K562 (cell line): ENCODE results near the gene SPOCK3. TPM values are rescaled to one million over a fixed set of nuclear protein-coding genes. Genes with fewer than 3 reads are reported as not detected.

ENCODE experiments used
- ATAC-seq: fragments of 200-7000 bp; cut with Tn5 transposase; 3 replicates; pipeline ENCODE4 v1.9.1; 2020; ENCODE audit warnings: moderate library complexity
- BruUV-seq: library from RNA; stranded (reverse); fragments of 400-500 nt; replicated peaks from 2 replicates; lab custom pipeline; 2021; lab: Mats Ljungman, UMichigan
- CTCF ChIA-PET: fragments of 300-600 bp; formaldehyde crosslinking; extraction: SDS; loops from one replicate; lab custom pipeline; 2021; ENCODE audit warnings: low intra/inter-chr PET ratio; lab: Yijun Ruan, JAX
- POLR2A ChIA-PET: fragments of 300-600, 350-650 bp; sonication (Branson Sonifier 250); formaldehyde crosslinking; extraction: SDS; loops from one replicate; lab custom pipeline; 2021; ENCODE audit warnings: antibody characterized with exemption, inconsistent platforms; lab: Yijun Ruan, JAX
- DNase-seq, 4 experiments: peaks; one replicate each; pipeline versions ENCODE4 v3.0.0 to v3.0.0-alpha.2; 2011 to 2018; ENCODE audit warnings: low spot score in 3 of 4, mixed read lengths in 3 of 4; ENCODE audit errors: extremely low read depth in 1 of 4
- FAIRE-seq: peaks from 2 replicates; lab custom pipeline; 2011; peaks lifted over from hg19 to GRCh38; lab: Jason Lieb, UNC
- H2AFZ ChIP-seq: 2 replicates; pipeline ENCODE4 v1.6.0; 2011; ENCODE audit warnings: low read depth, low read length, control low read depth, inconsistent platforms
- H3K27ac ChIP-seq: fragments of 200-600 bp; 3 replicates; pipeline ENCODE4 v1.8.0; 2011; ENCODE audit warnings: low read depth, mild to moderate bottlenecking, control low read depth, inconsistent platforms, low read length, moderate library complexity, mixed read lengths; ENCODE audit errors: extremely low read depth
- H3K27me3 ChIP-seq, 2 experiments: fragments of 300-600 bp in 1 of 2; 2 replicates in 1 of 2; 3 replicates in 1 of 2; pipeline versions ENCODE4 v1.6.0 to v1.8.0; 2011; ENCODE audit warnings: inconsistent platforms in 2 of 2, low read length in 2 of 2, mild to moderate bottlenecking in 1 of 2, mixed read lengths in 1 of 2, moderate library complexity in 1 of 2; ENCODE audit not compliant: control insufficient read depth in 2 of 2, insufficient read depth in 2 of 2
- H3K36me3 ChIP-seq: fragments of 300-600 bp; 3 replicates; pipeline ENCODE4 v1.8.0; 2011; ENCODE audit warnings: mild to moderate bottlenecking, low read length, inconsistent platforms; ENCODE audit not compliant: control insufficient read depth, insufficient read depth
- H3K4me1 ChIP-seq, 2 experiments: fragments of 200-600 bp in 1 of 2; replicated peaks in 1 of 2; 2 replicates in 1 of 2; 3 replicates in 1 of 2; pipeline versions ENCODE4 v1.5.1 to v1.8.0; 2011; ENCODE audit warnings: inconsistent platforms in 2 of 2, low read length in 2 of 2, mild to moderate bottlenecking in 1 of 2, mixed read lengths in 1 of 2, moderate library complexity in 1 of 2; ENCODE audit not compliant: control insufficient read depth in 2 of 2, insufficient read depth in 2 of 2
- H3K4me2 ChIP-seq: 2 replicates; pipeline ENCODE4 v1.6.1; 2011; ENCODE audit warnings: low read length, control low read depth, inconsistent platforms, mixed read lengths; ENCODE audit not compliant: insufficient read depth
- H3K4me3 ChIP-seq: fragments of 200-600 bp; sonication (generic), shearing (Covaris generic); 2 replicates; pipeline ENCODE4 v1.5.1; 2016; ENCODE audit warnings: control low read depth, inconsistent platforms
- H3K79me2 ChIP-seq: fragments of 200-600 bp; 3 replicates; pipeline ENCODE4 v1.8.0; 2011; ENCODE audit warnings: low read length, inconsistent platforms; ENCODE audit not compliant: control insufficient read depth, insufficient read depth
- H3K9ac ChIP-seq, 2 experiments: 2 replicates each; pipeline versions ENCODE4 v1.6.0 to v1.6.1; 2011; ENCODE audit warnings: low read depth in 2 of 2, low read length in 2 of 2, control low read depth in 1 of 2, inconsistent platforms in 1 of 2, mild to moderate bottlenecking in 1 of 2, mixed read lengths in 1 of 2; ENCODE audit not compliant: insufficient read depth in 1 of 2
- H3K9me1 ChIP-seq: one replicate; pipeline ENCODE4 v1.6.0; 2011; ENCODE audit warnings: inconsistent platforms, mild to moderate bottlenecking, low read length, moderate library complexity; ENCODE audit not compliant: control insufficient read depth, insufficient read depth
- H3K9me3 ChIP-seq: replicated peaks from 2 replicates; pipeline ENCODE4 v1.5.1; 2011; ENCODE audit warnings: low read depth, low read length, inconsistent platforms; ENCODE audit not compliant: control insufficient read depth, insufficient read depth
- H4K20me1 ChIP-seq: replicated peaks from 2 replicates; pipeline ENCODE4 v1.6.1; 2011; ENCODE audit warnings: low read length, inconsistent platforms, mixed read lengths; ENCODE audit not compliant: control insufficient read depth, insufficient read depth
- CCNT2 ChIP-seq: IDR thresholded peaks from 2 replicates; pipeline ENCODE4 v1.6.1; 2011; ENCODE audit warnings: borderline replicate concordance, low read depth, mild to moderate bottlenecking, moderate library complexity, mixed read lengths, low read length; ENCODE audit not compliant: insufficient read length; ENCODE audit errors: extremely low read depth
- CTCF ChIP-seq, 3 experiments: IDR thresholded peaks in 2 of 3; conservative IDR thresholded peaks in 1 of 3; 2 replicates each; pipeline ENCODE4 v1.5.1; 2011 to 2012; ENCODE audit warnings: low read length in 3 of 3, mild to moderate bottlenecking in 3 of 3, control low read depth in 2 of 3, improper control_type of control experiment in 1 of 3, inconsistent platforms in 1 of 3, low read depth in 1 of 3, mixed read lengths in 1 of 3, moderate library complexity in 1 of 3; ENCODE audit not compliant: insufficient read depth in 2 of 3
- E2F5 ChIP-seq: sonication (generic); formaldehyde crosslinking; IDR thresholded peaks from 2 replicates; pipeline ENCODE4 v1.8.0; 2022; ENCODE audit warnings: mild to moderate bottlenecking, missing genetic modification reagents
- EHMT2 ChIP-seq: fragments of 450-650 bp; IDR thresholded peaks from 2 replicates; pipeline ENCODE4 v1.6.1; 2018; ENCODE audit warnings: antibody characterized with exemption
- FOXK1 ChIP-seq: sonication (generic); formaldehyde crosslinking; IDR thresholded peaks from 2 replicates; pipeline ENCODE4 v1.8.0; 2022; ENCODE audit warnings: missing genetic modification reagents, mild to moderate bottlenecking, borderline replicate concordance
- HNRNPH1 ChIP-seq: fragments of 200-400 bp; formaldehyde crosslinking; optimal IDR thresholded peaks from 2 replicates; pipeline ENCODE3; 2017; ENCODE audit warnings: low read depth, mild to moderate bottlenecking, low read length, moderate library complexity
- IFI16 ChIP-seq: fragments of 250-450 bp; sonication (Bioruptor Pico); IDR thresholded peaks from 2 replicates; pipeline ENCODE4 v2.1.2; 2022; ENCODE audit warnings: mild to moderate bottlenecking, inconsistent platforms
- MAFF ChIP-seq: IDR thresholded peaks from 2 replicates; pipeline ENCODE4 v1.6.1; 2012; ENCODE audit warnings: low read length, improper control_type of control experiment
- MAFG ChIP-seq: fragments of 450-650 bp; conservative IDR thresholded peaks from 2 replicates; pipeline ENCODE4 v1.6.1; 2016; ENCODE audit warnings: missing genetic modification characterization, missing compliant biosample characterization
- MAFK ChIP-seq: IDR thresholded peaks from 2 replicates; pipeline ENCODE4 v1.6.1; 2011; ENCODE audit warnings: low read length, improper control_type of control experiment
- NELFE ChIP-seq: IDR thresholded peaks from 2 replicates; pipeline ENCODE4 v1.6.1; 2011; ENCODE audit warnings: mild to moderate bottlenecking; ENCODE audit not compliant: insufficient read depth, insufficient read length
- NR1H2 ChIP-seq: sonication (generic); formaldehyde crosslinking; IDR thresholded peaks from 2 replicates; pipeline ENCODE4 v1.4.0; 2020; ENCODE audit warnings: mild to moderate bottlenecking, missing genetic modification reagents
- POLR2B ChIP-seq: fragments of 450-650 bp; IDR thresholded peaks from 2 replicates; pipeline ENCODE4 v1.6.1; 2018; ENCODE audit warnings: low read depth; ENCODE audit not compliant: partially characterized antibody
- PPARD ChIP-seq: fragments of 250-450 bp; sonication (Bioruptor Pico); IDR thresholded peaks from 2 replicates; pipeline ENCODE4 v1.8.0; 2022; ENCODE audit warnings: inconsistent platforms, mild to moderate bottlenecking, moderate library complexity
- RUNX1 ChIP-seq: sonication (generic); IDR thresholded peaks from 2 replicates; pipeline ENCODE4 v1.6.1; 2016; ENCODE audit warnings: antibody characterized with exemption, low read depth
- WGBS: fragments of 100-300 bp; shearing (Covaris generic); methylation state at CpG from one replicate; pipeline ENCODE4 v1.1.6; 2016; ENCODE audit warnings: low coverage, mixed read lengths; ENCODE audit not compliant: insufficient coverage; ENCODE audit errors: missing lambda C conversion rate; 5-methylcytosine and 5-hydroxymethylcytosine counted together
- in situ Hi-C: fragments of 300-500 bp; cut with MboI; formaldehyde crosslinking; loops from 4 replicates; pipeline ENCODE4 v1.15.0; 2018; ENCODE audit warnings: inconsistent platforms, mixed read lengths
- intact Hi-C: fragments of 100-400 bp; cut with micrococcal nuclease; formaldehyde crosslinking; loops from 2 replicates; pipeline ENCODE4 v1.14.2; 2022
- polyA plus RNA-seq, 8 experiments: library from polyadenylated mRNA; depleted of rRNA in 4 of 8; stranded (reverse) in 5 of 8; unstranded in 3 of 8; fragments of >200 nt; fragmentation: Nextera tagmentation in 2 of 8; fragmentation: Illumina TruSeq in 1 of 8; extraction: Ambion mirVana in 2 of 8; extraction: Trizol in 1 of 8; gene quantifications; 2 replicates each; pipeline versions ENCODE4 v1.2.1 to v1.2.3, GENCODE V29; 2011 to 2014; ENCODE audit warnings: inconsistent platforms in 1 of 8, missing spikeins in 1 of 8
- total RNA-seq, 7 experiments: library from RNA; depleted of rRNA in 6 of 7; stranded (reverse); fragments of >200 nt in 6 of 7; fragmentation: Illumina TruSeq in 2 of 7; extraction: Trizol in 2 of 7; gene quantifications; 2 replicates each; pipeline versions ENCODE4 v1.2.1 to v1.2.3, GENCODE V29; 2011 to 2021; ENCODE audit warnings: low replicate concordance in 1 of 7
- TF ChIP-seq, protein P1 (sequence below): fragments of 450-650 bp; IDR thresholded peaks from 2 replicates; pipeline ENCODE4 v1.6.1; 2018; ENCODE audit not compliant: partially characterized antibody

SPOCK3 gene
- total and polyA plus RNA-seq, 9 of the 15 experiments (the other 6 are each of a cell fraction or from before 2014, with no cell fraction given) = not detected

GRCh38 chr4:166965562-166965961, 268.7 kb downstream of the SPOCK3 start (continued):
- TF ChIP-seq E2F5 (CRISPR knock-in tag) (no peak), CCNT2 (no peak), MAFG (tag) (peak; percentile 72), MAFK (peak; percentile 96), RUNX1 (no peak), MAFF (peak; percentile 86), NR1H2 (CRISPR knock-in tag) (no peak), PPARD (CRISPR knock-in tag) (no peak), CTCF (IDR thresholded peaks at IDR 0.05 in 2 of 3, conservative IDR thresholded peaks at IDR 0.05 in 1 of 3; ENCODE audit: insufficient read depth in 2 of 3, low read depth in 1 of 3, low read length in 3 of 3) (no peak)

DNA sequence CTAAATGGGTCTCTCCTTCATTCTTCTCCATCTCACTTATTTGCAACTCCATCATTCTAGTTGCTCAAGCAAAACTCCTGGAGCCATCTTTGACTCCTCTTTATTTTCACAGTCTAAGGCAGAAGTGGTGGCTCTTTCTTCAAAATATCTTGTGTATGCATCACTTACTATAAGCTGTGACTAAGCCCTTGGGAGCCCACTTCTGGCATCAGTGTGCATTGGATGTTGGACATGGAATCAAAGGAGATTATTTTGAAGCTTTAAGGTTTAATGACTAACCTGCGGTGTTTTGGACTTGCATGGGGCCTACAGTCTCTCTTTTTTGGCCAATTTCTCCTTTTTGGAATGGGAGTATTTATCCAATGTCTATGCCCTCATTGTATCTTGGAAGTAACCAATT, 276.8 kb downstream of the SPOCK3 start:
- no peak for FAIRE-seq
- BruUV-seq = no TSS peak
- ChIA-PET CTCF (no interaction called here), POLR2A (no interaction called here)
- in situ Hi-C loops (no loop called here), intact Hi-C loops (no loop called here)
- H3K9me3 ChIP-seq = no peaks in the 10 kb centered on the region; the same call in 1 of the 2 replicates
- no peak for DNase-seq
- H4K20me1 ChIP-seq = no peaks in the 10 kb centered on the region
- no peaks in the 10 kb centered on the region for H3K4me1 ChIP-seq
- TF ChIP-seq EHMT2 = no peak
- no peak for TF ChIP-seq POLR2B
- TF ChIP-seq, protein P1, sequence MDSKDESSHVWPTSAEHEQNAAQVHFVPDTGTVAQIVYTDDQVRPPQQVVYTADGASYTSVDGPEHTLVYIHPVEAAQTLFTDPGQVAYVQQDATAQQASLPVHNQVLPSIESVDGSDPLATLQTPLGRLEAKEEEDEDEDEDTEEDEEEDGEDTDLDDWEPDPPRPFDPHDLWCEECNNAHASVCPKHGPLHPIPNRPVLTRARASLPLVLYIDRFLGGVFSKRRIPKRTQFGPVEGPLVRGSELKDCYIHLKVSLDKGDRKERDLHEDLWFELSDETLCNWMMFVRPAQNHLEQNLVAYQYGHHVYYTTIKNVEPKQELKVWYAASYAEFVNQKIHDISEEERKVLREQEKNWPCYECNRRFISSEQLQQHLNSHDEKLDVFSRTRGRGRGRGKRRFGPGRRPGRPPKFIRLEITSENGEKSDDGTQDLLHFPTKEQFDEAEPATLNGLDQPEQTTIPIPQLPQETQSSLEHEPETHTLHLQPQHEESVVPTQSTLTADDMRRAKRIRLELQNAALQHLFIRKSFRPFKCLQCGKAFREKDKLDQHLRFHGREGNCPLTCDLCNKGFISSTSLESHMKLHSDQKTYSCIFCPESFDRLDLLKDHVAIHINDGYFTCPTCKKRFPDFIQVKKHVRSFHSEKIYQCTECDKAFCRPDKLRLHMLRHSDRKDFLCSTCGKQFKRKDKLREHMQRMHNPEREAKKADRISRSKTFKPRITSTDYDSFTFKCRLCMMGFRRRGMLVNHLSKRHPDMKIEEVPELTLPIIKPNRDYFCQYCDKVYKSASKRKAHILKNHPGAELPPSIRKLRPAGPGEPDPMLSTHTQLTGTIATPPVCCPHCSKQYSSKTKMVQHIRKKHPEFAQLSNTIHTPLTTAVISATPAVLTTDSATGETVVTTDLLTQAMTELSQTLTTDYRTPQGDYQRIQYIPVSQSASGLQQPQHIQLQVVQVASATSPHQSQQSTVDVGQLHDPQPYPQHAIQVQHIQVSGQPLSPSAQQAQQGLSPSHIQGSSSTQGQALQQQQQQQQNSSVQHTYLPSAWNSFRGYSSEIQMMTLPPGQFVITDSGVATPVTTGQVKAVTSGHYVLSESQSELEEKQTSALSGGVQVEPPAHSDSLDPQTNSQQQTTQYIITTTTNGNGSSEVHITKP = no peak
- TF ChIP-seq NELFE = no peak
- TF ChIP-seq FOXK1 (CRISPR knock-in tag) = no peak
- no peak for TF ChIP-seq HNRNPH1
- no peak for TF ChIP-seq IFI16
- H3K79me2 ChIP-seq = no peaks in the 10 kb centered on the region
- ATAC-seq = no peak
- 0% methylated on average over 1 of the region's 1 CpG for WGBS
- no peak overlapping the region for H3K4me3 ChIP-seq
- H3K9ac ChIP-seq = no peak overlapping the region
- H3K4me2 ChIP-seq = no peak overlapping the region
- no peak overlapping the region for H2AFZ ChIP-seq
- no peaks in the 10 kb centered on the region for H3K9me1 ChIP-seq
- H3K27me3 ChIP-seq = no peaks in the 10 kb centered on the region
- H3K27ac ChIP-seq = no peak overlapping the region
- H3K36me3 ChIP-seq = no peaks in the 10 kb centered on the region
